ENCODE results near the gene GFRA1. TPM values are rescaled to one million over a fixed set of nuclear protein-coding genes. Genes with fewer than 3 reads are reported as not detected.

Gene GFRA1
- total and polyA plus RNA-seq, 2 donors (not counting 3 experiments of a cell fraction or from before 2014, with no cell fraction given): 0.22 to 0.88 TPM

- POLR2A ChIA-PET: no interaction called here
- CTCF ChIA-PET: no interaction called here
- DNase-seq (ENCODE audit: low read depth, low spot score): no peak
These were observed 139.4 kb downstream of the GFRA1 start for GRCh38 chr10:116133634-116134033.

More at GRCh38 chr10:116133634-116134033, 139.4 kb downstream of the GFRA1 start:
- TF ChIP-seq JUN (IDR thresholded peaks at IDR 0.05; ENCODE audit: borderline replicate concordance, insufficient read depth, insufficient read length, low read depth) (no peak), EZH2 (IDR thresholded peaks at IDR 0.05; ENCODE audit: borderline replicate concordance, low read depth, low read length, severe bottlenecking) (no peak), MYC (IDR thresholded peaks at IDR 0.05; ENCODE audit: low read depth, low read length) (no peak), FOS (IDR thresholded peaks at IDR 0.05; ENCODE audit: borderline replicate concordance, insufficient read depth, low read length) (no peak), POLR2A (IDR thresholded peaks at IDR 0.05; ENCODE audit: low read depth, low read length) (no peak), GATA2 (IDR thresholded peaks at IDR 0.05; ENCODE audit: insufficient read depth, insufficient read length, low read depth, low read length) (no peak), POLR2AphosphoS5 (IDR thresholded peaks at IDR 0.05; ENCODE audit: insufficient read depth, low read depth, low read length) (no peak)
- TF ChIP-seq, protein P1, sequence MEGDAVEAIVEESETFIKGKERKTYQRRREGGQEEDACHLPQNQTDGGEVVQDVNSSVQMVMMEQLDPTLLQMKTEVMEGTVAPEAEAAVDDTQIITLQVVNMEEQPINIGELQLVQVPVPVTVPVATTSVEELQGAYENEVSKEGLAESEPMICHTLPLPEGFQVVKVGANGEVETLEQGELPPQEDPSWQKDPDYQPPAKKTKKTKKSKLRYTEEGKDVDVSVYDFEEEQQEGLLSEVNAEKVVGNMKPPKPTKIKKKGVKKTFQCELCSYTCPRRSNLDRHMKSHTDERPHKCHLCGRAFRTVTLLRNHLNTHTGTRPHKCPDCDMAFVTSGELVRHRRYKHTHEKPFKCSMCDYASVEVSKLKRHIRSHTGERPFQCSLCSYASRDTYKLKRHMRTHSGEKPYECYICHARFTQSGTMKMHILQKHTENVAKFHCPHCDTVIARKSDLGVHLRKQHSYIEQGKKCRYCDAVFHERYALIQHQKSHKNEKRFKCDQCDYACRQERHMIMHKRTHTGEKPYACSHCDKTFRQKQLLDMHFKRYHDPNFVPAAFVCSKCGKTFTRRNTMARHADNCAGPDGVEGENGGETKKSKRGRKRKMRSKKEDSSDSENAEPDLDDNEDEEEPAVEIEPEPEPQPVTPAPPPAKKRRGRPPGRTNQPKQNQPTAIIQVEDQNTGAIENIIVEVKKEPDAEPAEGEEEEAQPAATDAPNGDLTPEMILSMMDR (IDR thresholded peaks at IDR 0.05; ENCODE audit: extremely low read depth in 1 of 2, insufficient read depth in 1 of 2, low read depth in 1 of 2, low read length in 2 of 2): no peak
- TF ChIP-seq, protein P2, sequence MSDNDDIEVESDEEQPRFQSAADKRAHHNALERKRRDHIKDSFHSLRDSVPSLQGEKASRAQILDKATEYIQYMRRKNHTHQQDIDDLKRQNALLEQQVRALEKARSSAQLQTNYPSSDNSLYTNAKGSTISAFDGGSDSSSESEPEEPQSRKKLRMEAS (IDR thresholded peaks at IDR 0.05; ENCODE audit: insufficient read depth, insufficient read length): no peak
- no peak overlapping the region for H3K9ac ChIP-seq (replicated peaks; ENCODE audit: extremely low read depth, insufficient read depth, low read length)
- no peaks in the 10 kb centered on the region for H3K79me2 ChIP-seq (ENCODE audit: control insufficient read depth, insufficient read depth, low read length)
- H3K4me3 ChIP-seq (replicated peaks in 1 of 3; ENCODE audit: insufficient read depth in 1 of 3, low read depth in 1 of 3, low read length in 3 of 3): no peak overlapping the region
- H3K27ac ChIP-seq (ENCODE audit: insufficient read depth, low read depth, low read length): no peak overlapping the region
- intact Hi-C loops (cut with micrococcal nuclease) (no loop called here), dilution Hi-C loops (cut with MboI; ENCODE audit: extremely low pct_ligation_motif_present, low sequenced_read_pairs) (no loop called here)
- H4K20me1 ChIP-seq (replicated peaks; ENCODE audit: control insufficient read depth, extremely low read depth, insufficient read depth, low read length): no peaks in the 10 kb centered on the region
- H3K9me3 ChIP-seq (replicated peaks; ENCODE audit: control insufficient read depth, insufficient read depth, low read length): no peaks in the 10 kb centered on the region
- no peaks in the 10 kb centered on the region for H3K9me1 ChIP-seq (replicated peaks; ENCODE audit: control insufficient read depth, extremely low read depth, insufficient read depth, low read length)
- H3K36me3 ChIP-seq (ENCODE audit: control insufficient read depth in 2 of 2, extremely low read depth in 1 of 2, insufficient read depth in 2 of 2, low read length in 2 of 2): no peaks in the 10 kb centered on the region
- H3K27me3 ChIP-seq (ENCODE audit: control insufficient read depth in 2 of 2, insufficient read depth in 2 of 2, low read length in 2 of 2): no peaks in the 10 kb centered on the region
- no peak overlapping the region for H3K4me2 ChIP-seq (ENCODE audit: insufficient read depth, low read length)
- no peak for FAIRE-seq
- BruUV-seq (replicated peaks): no TSS peak
- no peaks in the 10 kb centered on the region for H3K4me1 ChIP-seq (ENCODE audit: control insufficient read depth, extremely low read depth, insufficient read depth, low read length)
- no peak overlapping the region for H2AFZ ChIP-seq (ENCODE audit: low read depth, low read length)
